ENCODE results near the gene ZCCHC24.

ZCCHC24 gene

GRCh38 chr10:79406683-79407422 is 38.6 kb downstream of the ZCCHC24 start:
- H3K36me3 Mint-ChIP-seq (ENCODE audit: insufficient read depth), result peaks cover 5% of the 10 kb centered on the region
- no peak for ATAC-seq (replicated peaks; ENCODE audit: extremely low read depth, poor library complexity, severe bottlenecking)
- no peaks in the 10 kb centered on the region for H3K9me3 Mint-ChIP-seq
- no peak overlapping the region for H3K4me3 Mint-ChIP-seq
- no peaks in the 10 kb centered on the region for H3K27me3 Mint-ChIP-seq
- DNase-seq (ENCODE audit: low spot score in 2 of 2), result no peak
- peak overlapping the region; percentile 57 for H3K27ac Mint-ChIP-seq (ENCODE audit: low read depth)
- peaks cover 7% of the 10 kb centered on the region for H3K4me1 Mint-ChIP-seq

GRCh38 chr10:79405995-79406515 is 39.4 kb downstream of the ZCCHC24 start:
- peaks cover 7% of the 10 kb centered on the region for H3K4me1 Mint-ChIP-seq
- ATAC-seq (replicated peaks; ENCODE audit: extremely low read depth, poor library complexity, severe bottlenecking), result no peak
- H3K27ac Mint-ChIP-seq (ENCODE audit: low read depth), result no peak overlapping the region
- peaks cover 5% of the 10 kb centered on the region for H3K36me3 Mint-ChIP-seq (ENCODE audit: insufficient read depth)
- H3K4me3 Mint-ChIP-seq, result no peak overlapping the region
- H3K9me3 Mint-ChIP-seq, result no peaks in the 10 kb centered on the region
- no peaks in the 10 kb centered on the region for H3K27me3 Mint-ChIP-seq
- DNase-seq (ENCODE audit: low spot score in 2 of 2), result no peak

GRCh38 chr10:79405221-79405994 is 40.0 kb downstream of the ZCCHC24 start:
- peaks cover 6% of the 10 kb centered on the region for H3K4me1 Mint-ChIP-seq
- H3K9me3 Mint-ChIP-seq, result no peaks in the 10 kb centered on the region
- no peak overlapping the region for H3K4me3 Mint-ChIP-seq
- no peak for ATAC-seq (replicated peaks; ENCODE audit: extremely low read depth, poor library complexity, severe bottlenecking)
- no peak for DNase-seq (ENCODE audit: low spot score in 2 of 2)
- no peak overlapping the region for H3K27ac Mint-ChIP-seq (ENCODE audit: low read depth)
- H3K27me3 Mint-ChIP-seq, result no peaks in the 10 kb centered on the region
- peaks cover 5% of the 10 kb centered on the region for H3K36me3 Mint-ChIP-seq (ENCODE audit: insufficient read depth)

GRCh38 chr10:79404690-79405131 is 40.7 kb downstream of the ZCCHC24 start:
- Mint-ChIP-seq H3K27ac (ENCODE audit: low read depth) (no peak overlapping the region), H3K9me3 (no peaks in the 10 kb centered on the region), H3K27me3 (no peaks in the 10 kb centered on the region), H3K4me1 (no peaks in the 10 kb centered on the region), H3K36me3 (ENCODE audit: insufficient read depth) (peaks cover 5% of the 10 kb centered on the region), H3K4me3 (no peak overlapping the region)
- no peak for DNase-seq (ENCODE audit: low spot score in 2 of 2)
- ATAC-seq (replicated peaks; ENCODE audit: extremely low read depth, poor library complexity, severe bottlenecking), result no peak

- Mint-ChIP-seq H3K36me3 (ENCODE audit: insufficient read depth) (peaks cover 5% of the 10 kb centered on the region), H3K27ac (ENCODE audit: low read depth) (no peak overlapping the region), H3K4me3 (no peak overlapping the region), H3K27me3 (no peaks in the 10 kb centered on the region), H3K9me3 (no peaks in the 10 kb centered on the region), H3K4me1 (no peaks in the 10 kb centered on the region)
- DNase-seq (ENCODE audit: low spot score in 2 of 2) (no peak), ATAC-seq (replicated peaks; ENCODE audit: extremely low read depth, poor library complexity, severe bottlenecking) (no peak)
Observed at GRCh38 chr10:79404231-79404609, 41.2 kb downstream of the ZCCHC24 start.

GRCh38 chr10:79403441-79404230 is 41.8 kb downstream of the ZCCHC24 start:
- no peaks in the 10 kb centered on the region for H3K4me1 Mint-ChIP-seq
- no peak overlapping the region for H3K27ac Mint-ChIP-seq (ENCODE audit: low read depth)
- DNase-seq (ENCODE audit: low spot score in 2 of 2) (no peak), ATAC-seq (replicated peaks; ENCODE audit: extremely low read depth, poor library complexity, severe bottlenecking) (no peak)
- H3K9me3 Mint-ChIP-seq, result no peaks in the 10 kb centered on the region
- H3K36me3 Mint-ChIP-seq (ENCODE audit: insufficient read depth), result peaks cover 5% of the 10 kb centered on the region
- no peaks in the 10 kb centered on the region for H3K27me3 Mint-ChIP-seq
- no peak overlapping the region for H3K4me3 Mint-ChIP-seq

- ATAC-seq (replicated peaks; ENCODE audit: extremely low read depth, poor library complexity, severe bottlenecking), result no peak
- no peaks in the 10 kb centered on the region for H3K9me3 Mint-ChIP-seq
- no peaks in the 10 kb centered on the region for H3K4me1 Mint-ChIP-seq
- H3K27ac Mint-ChIP-seq (ENCODE audit: low read depth), result no peak overlapping the region
- peaks cover 5% of the 10 kb centered on the region for H3K36me3 Mint-ChIP-seq (ENCODE audit: insufficient read depth)
- H3K27me3 Mint-ChIP-seq, result no peaks in the 10 kb centered on the region
- H3K4me3 Mint-ChIP-seq, result no peak overlapping the region
- no peak for DNase-seq (ENCODE audit: low spot score in 2 of 2)
Observed at GRCh38 chr10:79402951-79403350, 42.5 kb downstream of the ZCCHC24 start.

GRCh38 chr10:79402625-79402946 is 42.8 kb downstream of the ZCCHC24 start:
- no peak overlapping the region for H3K4me3 Mint-ChIP-seq
- no peaks in the 10 kb centered on the region for H3K4me1 Mint-ChIP-seq
- ATAC-seq (replicated peaks; ENCODE audit: extremely low read depth, poor library complexity, severe bottlenecking), result no peak
- H3K9me3 Mint-ChIP-seq, result no peaks in the 10 kb centered on the region
- peaks cover 5% of the 10 kb centered on the region for H3K36me3 Mint-ChIP-seq (ENCODE audit: insufficient read depth)
- H3K27ac Mint-ChIP-seq (ENCODE audit: low read depth), result no peak overlapping the region
- DNase-seq (ENCODE audit: low spot score in 2 of 2), result no peak
- no peaks in the 10 kb centered on the region for H3K27me3 Mint-ChIP-seq

- Mint-ChIP-seq H3K9me3 (no peaks in the 10 kb centered on the region), H3K4me1 (no peaks in the 10 kb centered on the region), H3K4me3 (no peak overlapping the region), H3K27me3 (no peaks in the 10 kb centered on the region), H3K27ac (ENCODE audit: low read depth) (no peak overlapping the region), H3K36me3 (ENCODE audit: insufficient read depth) (peaks cover 5% of the 10 kb centered on the region)
- DNase-seq (ENCODE audit: low spot score in 2 of 2), result no peak
- no peak for ATAC-seq (replicated peaks; ENCODE audit: extremely low read depth, poor library complexity, severe bottlenecking)
Observed at GRCh38 chr10:79401015-79401921, 44.2 kb downstream of the ZCCHC24 start.

- peak in 1 of 2 donors; percentile 20 for DNase-seq (ENCODE audit: low spot score in 2 of 2)
- peak; percentile 19 for ATAC-seq (replicated peaks; ENCODE audit: extremely low read depth, poor library complexity, severe bottlenecking)
- no peaks in the 10 kb centered on the region for H3K4me1 Mint-ChIP-seq
- no peak overlapping the region for H3K4me3 Mint-ChIP-seq
- H3K27ac Mint-ChIP-seq (ENCODE audit: low read depth), result no peak overlapping the region
- peaks cover 3% of the 10 kb centered on the region for H3K36me3 Mint-ChIP-seq (ENCODE audit: insufficient read depth)
- no peaks in the 10 kb centered on the region for H3K9me3 Mint-ChIP-seq
- no peaks in the 10 kb centered on the region for H3K27me3 Mint-ChIP-seq
Observed at GRCh38 chr10:79400146-79401004, 45.0 kb downstream of the ZCCHC24 start.

- no peaks in the 10 kb centered on the region for H3K36me3 Mint-ChIP-seq (ENCODE audit: insufficient read depth)
- H3K27me3 Mint-ChIP-seq, result no peaks in the 10 kb centered on the region
- DNase-seq (ENCODE audit: low spot score in 2 of 2), result no peak
Observed at GRCh38 chr10:79399223-79399831, 46.1 kb downstream of the ZCCHC24 start.

More at GRCh38 chr10:79399223-79399831, 46.1 kb downstream of the ZCCHC24 start:
- no peak for ATAC-seq (replicated peaks; ENCODE audit: extremely low read depth, poor library complexity, severe bottlenecking)
- Mint-ChIP-seq H3K4me3 (no peak overlapping the region), H3K9me3 (no peaks in the 10 kb centered on the region), H3K4me1 (no peaks in the 10 kb centered on the region), H3K27ac (ENCODE audit: low read depth) (no peak overlapping the region)

Data from central memory CD8-positive, alpha-beta T cell (primary cell).